SU-DHL-6 (cell line): ENCODE data around the gene CHRNA4.

Experiments
- EZH2phosphoT487 ChIP-seq: fragments of 200-600 bp; sonication (generic), shearing (Covaris generic); conservative IDR thresholded peaks from 2 replicates; pipeline ENCODE4 v1.6.1; 2018; ENCODE audit warnings: mild to moderate bottlenecking, antibody characterized with exemption, low read length, moderate library complexity, mixed read lengths
- TF ChIP-seq, protein P1 (sequence below): fragments of 200-600 bp; sonication (generic); IDR thresholded peaks from one replicate; pipeline ENCODE4 v1.5.1; 2017; ENCODE audit warnings: antibody characterized with exemption, mild to moderate bottlenecking, low read length, moderate library complexity; ENCODE audit not compliant: insufficient read depth, poor library complexity, severe bottlenecking

DNA sequence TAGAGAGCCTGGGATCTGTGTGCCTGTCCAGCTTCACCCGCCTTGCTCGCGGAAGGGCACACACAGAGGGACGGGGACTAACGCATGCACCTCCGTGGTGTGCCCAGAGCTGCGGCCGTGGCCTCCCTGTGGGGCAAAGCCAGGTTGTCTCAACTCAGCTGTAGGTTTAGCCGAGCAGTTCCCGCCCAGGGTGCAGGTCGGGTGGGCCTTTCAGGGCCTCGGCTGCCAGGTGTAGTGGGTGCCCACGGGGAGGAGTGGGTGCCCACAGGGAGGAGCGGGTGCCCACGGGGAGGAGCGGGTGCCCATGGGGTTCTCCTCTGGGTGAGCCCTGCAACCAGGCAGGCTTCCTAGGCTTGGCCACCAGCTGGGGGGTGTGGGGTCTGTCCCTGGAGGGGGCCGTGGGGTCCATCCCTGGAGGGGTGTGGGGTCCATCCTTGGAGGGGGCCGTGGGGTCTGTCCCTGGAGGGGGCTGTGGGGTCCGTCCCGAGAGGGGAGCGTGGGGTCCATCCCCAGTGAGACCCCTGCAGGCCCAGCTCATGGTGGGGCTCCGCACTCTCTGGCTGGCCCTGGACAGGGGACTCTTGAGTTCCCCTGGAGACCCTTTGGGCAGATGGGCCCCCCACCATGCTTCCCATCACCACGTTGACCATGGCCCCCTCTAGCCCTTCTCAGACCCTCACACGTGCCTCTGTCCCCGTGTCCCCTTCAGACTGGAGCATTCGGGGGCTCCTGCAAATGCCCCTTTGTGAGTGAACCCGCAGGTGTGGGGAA lies 37.8 kb upstream of the CHRNA4 start:
- TF ChIP-seq, protein P1, sequence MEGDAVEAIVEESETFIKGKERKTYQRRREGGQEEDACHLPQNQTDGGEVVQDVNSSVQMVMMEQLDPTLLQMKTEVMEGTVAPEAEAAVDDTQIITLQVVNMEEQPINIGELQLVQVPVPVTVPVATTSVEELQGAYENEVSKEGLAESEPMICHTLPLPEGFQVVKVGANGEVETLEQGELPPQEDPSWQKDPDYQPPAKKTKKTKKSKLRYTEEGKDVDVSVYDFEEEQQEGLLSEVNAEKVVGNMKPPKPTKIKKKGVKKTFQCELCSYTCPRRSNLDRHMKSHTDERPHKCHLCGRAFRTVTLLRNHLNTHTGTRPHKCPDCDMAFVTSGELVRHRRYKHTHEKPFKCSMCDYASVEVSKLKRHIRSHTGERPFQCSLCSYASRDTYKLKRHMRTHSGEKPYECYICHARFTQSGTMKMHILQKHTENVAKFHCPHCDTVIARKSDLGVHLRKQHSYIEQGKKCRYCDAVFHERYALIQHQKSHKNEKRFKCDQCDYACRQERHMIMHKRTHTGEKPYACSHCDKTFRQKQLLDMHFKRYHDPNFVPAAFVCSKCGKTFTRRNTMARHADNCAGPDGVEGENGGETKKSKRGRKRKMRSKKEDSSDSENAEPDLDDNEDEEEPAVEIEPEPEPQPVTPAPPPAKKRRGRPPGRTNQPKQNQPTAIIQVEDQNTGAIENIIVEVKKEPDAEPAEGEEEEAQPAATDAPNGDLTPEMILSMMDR: no peak
- TF ChIP-seq EZH2phosphoT487: no peak
